NB4 (cell line): ENCODE data around the gene TMEM145.

Experiments used
- CTCF ChIP-seq: IDR thresholded peaks from one replicate; pipeline ENCODE4 v1.5.1; 2012; ENCODE audit warnings: low read depth, low read length
- MYC ChIP-seq: IDR thresholded peaks from 2 replicates; pipeline ENCODE4 v1.6.1; 2011; ENCODE audit warnings: low read depth, low read length
- POLR2A ChIP-seq: IDR thresholded peaks from 2 replicates; pipeline ENCODE4 v1.6.1; 2011; ENCODE audit warnings: mild to moderate bottlenecking; ENCODE audit not compliant: insufficient read length; ENCODE audit errors: extremely low read depth

- TF ChIP-seq POLR2A (no peak), CTCF (no peak), MYC (no peak)
Measured at GRCh38 chr19:42328106-42328505, 15.0 kb downstream of the TMEM145 start.
